GM06990 (cell line): ENCODE data around the gene ZNF598.

ENCODE experiments used
- DNase-seq: peaks from one replicate; pipeline ENCODE4 v3.0.0-alpha.2; 2011; ENCODE audit not compliant: insufficient read length; ENCODE audit errors: extremely low read depth
- H3K27me3 ChIP-seq: replicated peaks from 2 replicates; pipeline ENCODE4 v1.6.0; 2011; ENCODE audit warnings: low read length; ENCODE audit not compliant: control insufficient read depth, insufficient read depth
- H3K36me3 ChIP-seq: 2 replicates; pipeline ENCODE4 v1.5.1; 2011; ENCODE audit warnings: low read length; ENCODE audit not compliant: control insufficient read depth, insufficient read depth
- H3K4me3 ChIP-seq: replicated peaks from 2 replicates; pipeline ENCODE4 v1.5.1; 2011; ENCODE audit warnings: low read depth, mild to moderate bottlenecking, control low read depth, low read length
- CTCF ChIP-seq: IDR thresholded peaks from 2 replicates; pipeline ENCODE4 v1.5.1; 2011; ENCODE audit warnings: low read length, control low read depth, mild to moderate bottlenecking, inconsistent platforms; ENCODE audit not compliant: insufficient read depth, poor library complexity, severe bottlenecking

ZNF598 gene

DNA sequence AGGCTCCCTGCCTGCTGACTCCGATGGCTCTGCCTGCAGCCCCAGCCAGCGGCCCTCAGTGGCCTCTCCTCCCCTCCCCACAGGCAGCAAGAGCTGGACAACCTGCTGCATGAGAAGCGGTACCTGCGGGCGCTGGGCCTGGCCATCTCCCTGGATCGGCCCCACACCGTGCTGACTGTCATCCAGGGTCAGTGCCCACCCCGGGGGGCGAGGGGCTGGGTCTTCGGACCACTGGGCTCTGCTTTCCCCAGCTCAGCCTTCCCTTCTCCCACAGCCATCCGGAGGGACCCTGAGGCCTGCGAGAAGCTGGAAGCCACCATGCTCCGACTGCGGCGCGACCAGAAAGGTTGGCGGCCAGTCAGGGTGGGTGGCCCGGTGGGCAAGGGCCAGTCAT lies 31.7 kb downstream of the ZNF598 start:
- peaks cover 36% of the 10 kb centered on the region for H3K36me3 ChIP-seq
- TF ChIP-seq CTCF, result no peak
- no peak overlapping the region for H3K4me3 ChIP-seq
- DNase-seq, result no peak
- H3K27me3 ChIP-seq, result no peaks in the 10 kb centered on the region; the same call in 1 of the 2 replicates

GRCh38 chr16:1976951-1977874 lies 32.4 kb downstream of the ZNF598 start:
- TF ChIP-seq CTCF, result no peak
- no peak overlapping the region for H3K4me3 ChIP-seq
- H3K36me3 ChIP-seq, result peaks cover 36% of the 10 kb centered on the region
- H3K27me3 ChIP-seq, result no peaks in the 10 kb centered on the region; the same call in 1 of the 2 replicates
- no peak for DNase-seq

DNA sequence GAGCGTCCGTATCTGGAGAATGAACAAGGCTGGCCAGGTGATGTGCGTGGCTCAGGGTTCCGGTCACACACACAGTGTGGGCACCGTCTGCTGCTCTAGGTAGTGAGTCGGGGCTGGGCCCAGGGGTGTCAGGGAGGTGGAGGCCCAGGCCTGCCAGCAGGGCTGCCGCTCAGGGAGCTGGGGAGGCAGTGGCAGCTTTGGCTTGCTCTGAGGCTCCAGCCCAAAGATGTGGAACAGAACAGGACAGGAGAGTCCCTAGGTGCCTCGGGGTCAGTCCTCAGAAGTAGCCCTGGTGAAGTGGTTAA lies 33.5 kb downstream of the ZNF598 start:
- DNase-seq, result no peak
- H3K36me3 ChIP-seq, result peaks cover 36% of the 10 kb centered on the region
- no peaks in the 10 kb centered on the region; the same call in 1 of the 2 replicates for H3K27me3 ChIP-seq
- no peak overlapping the region for H3K4me3 ChIP-seq
- TF ChIP-seq CTCF, result no peak

GRCh38 chr16:1975432-1976215 lies 34.0 kb downstream of the ZNF598 start:
- TF ChIP-seq CTCF, result no peak
- Histone ChIP-seq H3K36me3 (peaks cover 36% of the 10 kb centered on the region), H3K4me3 (no peak overlapping the region), H3K27me3 (no peaks in the 10 kb centered on the region; the same call in 1 of the 2 replicates)
- DNase-seq, result no peak

DNA sequence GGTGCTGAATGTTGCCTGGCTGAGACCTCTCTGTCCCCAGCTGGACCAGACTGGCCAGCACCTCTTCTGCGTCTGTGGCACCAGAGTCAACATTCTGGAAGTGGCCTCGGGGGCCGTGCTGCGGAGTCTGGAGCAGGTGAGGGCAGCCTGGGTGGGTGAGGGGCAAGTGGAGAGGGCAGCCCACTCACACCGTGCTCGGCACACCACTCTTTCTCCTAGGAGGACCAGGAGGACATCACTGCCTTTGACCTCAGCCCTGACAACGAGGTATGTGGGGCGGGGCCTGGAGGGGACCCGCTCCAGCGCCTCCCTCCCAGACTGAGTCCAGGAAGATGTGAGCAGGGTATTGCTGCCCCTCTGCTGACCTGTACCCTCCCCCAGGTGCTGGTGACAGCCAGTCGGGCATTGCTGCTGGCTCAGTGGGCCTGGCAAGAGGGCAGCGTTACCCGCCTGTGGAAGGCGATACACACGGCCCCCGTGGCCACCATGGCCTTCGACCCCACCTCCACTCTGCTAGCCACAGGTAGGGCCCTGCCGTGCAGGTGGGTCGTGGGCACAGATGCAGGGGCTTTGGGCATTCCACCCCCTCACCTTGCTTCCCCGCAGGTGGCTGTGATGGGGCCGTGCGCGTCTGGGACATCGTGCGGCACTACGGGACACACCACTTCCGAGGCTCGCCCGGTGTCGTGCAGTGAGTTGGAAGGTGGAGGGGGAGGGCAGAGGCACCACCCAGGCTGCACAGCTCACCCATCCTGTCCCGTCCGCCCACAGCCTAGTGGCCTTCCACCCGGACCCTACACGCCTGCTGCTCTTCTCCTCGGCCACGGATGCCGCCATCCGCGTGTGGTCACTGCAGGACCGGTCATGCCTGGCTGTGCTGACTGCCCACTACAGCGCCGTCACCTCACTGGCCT lies 35.2 kb downstream of the ZNF598 start:
- Histone ChIP-seq H3K27me3 (no peaks in the 10 kb centered on the region), H3K4me3 (no peak overlapping the region), H3K36me3 (peaks cover 36% of the 10 kb centered on the region)
- TF ChIP-seq CTCF, result no peak
- peak; percentile 4 for DNase-seq
